GM18861 (cell line): ENCODE data around the gene ASTN2.

Experiments
- ATAC-seq: cut with Tn5 transposase; IDR thresholded peaks from one replicate; pipeline ENCODE4 v1.9.1; 2021; ENCODE audit not compliant: unreplicated experiment

Gene ASTN2

GRCh38 chr9:117414906-117415331 lies at the start of gene ASTN2:
TSS of gene ASTN2 (minus strand) at chr9:117415057. CDS start at chr9:117414938, 119 bp downstream.
- ATAC-seq, result no peak

- ATAC-seq, result no peak
Measured at GRCh38 chr9:117462861-117463260, 48.0 kb upstream of the ASTN2 start.

DNA sequence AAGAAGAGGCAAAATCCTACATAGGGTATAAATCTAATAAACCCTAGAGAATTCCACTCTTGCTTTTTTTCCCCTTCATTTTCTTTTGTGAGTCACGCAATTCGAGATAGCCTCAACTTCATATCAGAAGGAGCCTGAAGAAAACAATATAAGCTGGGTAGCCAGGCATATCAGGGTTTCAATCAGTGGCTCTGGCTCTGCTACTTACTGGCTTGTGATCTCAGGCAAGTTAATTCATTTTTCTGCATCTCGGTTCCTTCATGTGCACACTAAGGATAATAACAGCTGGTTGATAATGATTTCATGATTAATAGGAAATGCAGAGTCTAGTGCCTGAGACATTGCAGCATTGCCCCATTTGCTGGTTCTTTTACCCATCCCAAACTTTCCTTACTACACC lies 46.5 kb upstream of the ASTN2 start:
- no peak for ATAC-seq

DNA sequence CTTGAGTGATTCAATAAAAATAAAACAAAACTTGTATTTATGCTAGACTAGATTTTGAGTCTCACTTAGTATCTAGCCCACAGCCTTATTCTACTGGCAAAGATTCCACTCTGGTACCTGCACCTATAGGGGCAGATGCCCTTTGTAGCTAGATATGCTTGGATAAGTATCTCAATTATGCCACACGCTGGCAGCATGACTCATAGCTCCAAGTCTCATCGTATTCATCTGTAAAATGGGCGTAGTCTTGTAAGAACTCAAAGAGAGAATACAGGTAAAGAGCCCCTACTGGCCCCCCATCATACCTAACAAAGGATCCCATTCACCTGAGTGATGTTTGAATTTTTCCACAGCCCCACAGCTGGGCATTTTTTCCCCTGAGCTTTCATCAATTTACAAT lies 45.9 kb upstream of the ASTN2 start:
- no peak for ATAC-seq

- ATAC-seq, result no peak
Measured at GRCh38 chr9:117459913-117460312, 45.1 kb upstream of the ASTN2 start.

- no peak for ATAC-seq
Measured at GRCh38 chr9:117458066-117458465, 43.2 kb upstream of the ASTN2 start.

- ATAC-seq, result no peak
Measured at GRCh38 chr9:117454711-117455110, 39.9 kb upstream of the ASTN2 start.

DNA sequence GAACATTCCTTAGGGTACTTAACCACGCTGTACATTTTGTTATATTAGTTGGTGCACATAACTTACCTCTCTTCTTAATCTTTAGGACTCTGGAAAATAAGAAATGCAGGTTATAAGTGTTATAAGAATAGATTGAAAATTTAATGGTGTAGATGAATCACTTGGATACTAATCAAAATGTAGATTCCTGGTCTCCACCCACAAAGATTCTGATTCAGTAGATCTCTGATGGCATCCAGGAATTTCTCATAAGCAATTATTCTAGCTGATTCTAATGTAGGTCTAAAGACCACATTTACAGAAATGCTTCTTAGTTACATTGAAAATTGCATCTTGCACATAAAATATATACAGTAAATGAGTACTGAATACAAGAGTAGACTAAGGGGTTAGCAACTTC lies 38.9 kb upstream of the ASTN2 start:
- no peak for ATAC-seq

- no peak for ATAC-seq
Measured at GRCh38 chr9:117451311-117451710, 36.5 kb upstream of the ASTN2 start.

DNA sequence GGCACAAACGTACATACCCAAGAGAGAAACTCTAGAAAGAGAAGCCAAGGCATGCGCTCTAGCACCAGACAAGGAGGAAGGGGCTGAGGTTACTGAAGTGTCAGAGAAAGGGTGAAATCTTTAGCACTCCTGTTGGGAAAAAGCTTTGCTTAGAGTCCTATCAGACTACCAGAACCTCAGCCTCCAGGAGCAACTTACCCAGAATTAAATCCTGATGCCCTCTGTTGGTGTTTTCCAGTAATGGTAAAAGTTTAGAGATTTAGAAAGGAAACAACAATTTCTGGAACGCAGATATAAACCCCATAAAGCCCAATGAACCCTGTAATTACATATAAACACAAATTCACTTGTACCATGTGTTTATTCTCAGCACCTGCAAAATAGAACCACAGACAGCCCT lies 33.2 kb upstream of the ASTN2 start:
- ATAC-seq, result no peak

- ATAC-seq, result no peak
Measured at GRCh38 chr9:117445631-117446030, 30.8 kb upstream of the ASTN2 start.

- ATAC-seq, result no peak
Measured at GRCh38 chr9:117444501-117444900, 29.6 kb upstream of the ASTN2 start.

DNA sequence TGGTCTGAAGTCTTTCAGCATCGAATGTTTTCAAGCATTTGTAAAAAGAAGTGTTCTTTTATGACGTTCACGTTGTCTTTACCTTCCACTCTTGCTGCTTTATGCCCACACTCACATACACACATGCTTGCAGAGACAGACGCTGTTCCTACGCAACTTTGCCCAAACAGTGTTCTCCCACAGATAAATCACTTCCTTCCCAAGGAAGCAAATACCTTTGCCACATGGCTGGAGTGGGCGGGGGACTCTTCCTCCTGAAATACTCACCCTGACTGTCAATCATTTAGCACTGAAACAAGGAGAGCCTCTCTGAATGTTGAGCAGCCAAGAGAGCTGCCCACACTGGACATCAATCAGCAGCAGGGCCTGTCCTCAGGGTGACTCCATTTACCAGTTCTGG lies 22.4 kb upstream of the ASTN2 start:
- ATAC-seq, result no peak

GRCh38 chr9:117435630-117436261 lies 20.9 kb upstream of the ASTN2 start:
- no peak for ATAC-seq

GRCh38 chr9:117434566-117434965 lies 19.7 kb upstream of the ASTN2 start:
- no peak for ATAC-seq

- no peak for ATAC-seq
Measured at GRCh38 chr9:117430813-117431212, 16.0 kb upstream of the ASTN2 start.

DNA sequence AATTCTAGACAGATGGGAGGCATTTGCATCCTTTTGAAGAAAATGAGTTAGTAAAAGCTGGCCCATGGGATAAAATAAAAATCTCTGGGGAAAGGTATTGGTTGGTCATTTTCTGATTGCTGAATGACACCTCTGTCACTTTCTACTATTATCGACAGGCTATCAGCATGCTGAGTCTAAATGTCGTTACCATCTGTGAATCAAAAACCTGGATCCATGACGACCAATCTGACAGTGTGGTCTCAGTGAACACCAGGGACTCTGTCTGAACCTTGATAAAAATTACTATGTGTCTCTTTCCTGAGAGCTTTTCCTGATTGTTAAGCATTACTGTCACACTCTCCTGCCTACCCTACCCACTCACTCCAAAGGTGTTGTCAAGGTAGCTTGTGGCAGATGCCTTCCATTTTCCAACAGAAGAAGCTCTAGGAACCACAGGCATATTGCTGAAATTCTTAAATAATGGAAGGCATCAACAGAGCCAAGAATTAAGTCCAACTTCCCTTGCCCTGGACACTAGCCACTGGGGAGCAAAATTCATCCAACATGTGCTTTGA lies 12.6 kb upstream of the ASTN2 start:
- no peak for ATAC-seq

GRCh38 chr9:117425566-117425965 lies 10.7 kb upstream of the ASTN2 start:
- no peak for ATAC-seq

DNA sequence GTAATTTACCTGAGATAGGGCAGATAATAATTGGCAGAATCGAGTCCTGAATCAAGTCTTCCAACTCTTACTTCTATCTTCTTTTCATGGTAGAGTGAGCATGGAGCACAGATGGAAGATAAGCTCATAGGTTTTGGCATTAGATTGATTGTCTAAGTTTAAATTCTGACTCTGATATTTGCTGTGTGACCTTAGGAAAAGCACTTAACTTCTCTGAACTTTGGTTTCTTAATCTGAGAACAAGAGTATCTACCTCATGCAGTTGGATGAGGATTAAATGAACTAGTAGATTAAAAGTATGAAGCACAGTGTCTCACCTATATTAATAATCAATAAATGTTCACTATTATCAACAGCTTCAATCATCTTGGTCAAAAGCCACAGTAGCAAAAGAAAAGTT lies 9.4 kb upstream of the ASTN2 start:
- ATAC-seq, result no peak

DNA sequence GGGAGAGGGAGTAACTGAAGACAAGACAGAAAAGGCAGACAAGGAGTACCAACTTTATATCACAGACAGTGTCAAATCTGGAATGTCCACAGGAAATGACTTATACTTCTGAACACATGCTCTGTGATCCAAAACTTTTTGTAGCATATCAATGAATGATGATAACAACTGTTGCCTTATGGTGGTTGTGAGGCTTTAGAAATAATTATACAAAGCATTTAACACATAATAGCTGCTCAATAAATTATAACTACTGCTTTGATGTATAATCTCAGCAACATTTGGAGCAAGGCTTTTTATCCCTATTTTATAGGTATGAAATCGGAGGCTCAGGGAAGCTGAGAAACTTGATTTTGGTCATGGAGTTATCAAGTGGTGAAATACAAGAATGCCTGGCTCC lies 3.3 kb upstream of the ASTN2 start:
- ATAC-seq, result no peak

GRCh38 chr9:117416856-117417255 lies 2.0 kb upstream of the ASTN2 start:
- ATAC-seq, result no peak

DNA sequence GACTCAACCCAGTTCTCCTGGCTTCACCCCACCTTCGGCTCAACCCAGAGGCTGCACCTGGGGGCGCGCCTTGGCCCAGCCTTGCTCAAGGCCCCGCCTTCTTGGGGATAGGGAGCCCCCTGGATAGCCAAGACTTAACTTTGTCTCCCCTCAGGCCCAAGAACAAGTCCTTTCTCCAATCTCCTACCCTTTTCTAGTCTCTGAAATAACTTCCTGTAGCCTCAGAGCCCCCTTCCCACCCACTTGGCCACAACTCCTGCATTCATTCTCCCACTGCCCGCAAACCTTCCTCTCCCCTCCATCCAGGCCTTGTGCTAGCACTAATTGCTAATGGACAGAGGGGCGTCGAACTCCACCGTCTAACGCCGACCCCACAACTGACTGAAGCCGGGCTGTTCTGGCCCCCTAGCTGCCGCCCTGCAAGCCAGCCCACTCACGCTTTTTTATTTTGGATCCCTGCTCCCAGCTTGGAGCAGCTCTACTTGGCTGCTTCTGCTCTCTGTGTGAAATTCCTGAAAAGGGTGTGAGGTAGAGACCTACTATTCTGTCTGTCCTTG lies 579 bp upstream of the ASTN2 start:
- ATAC-seq, result no peak
